GM23248 (cell line): ENCODE measurements around the gene ZNF628. TPM values are rescaled to one million over a fixed set of nuclear protein-coding genes. Genes with fewer than 3 reads are reported as not detected.

Experiments used
- DNase-seq: peaks from one replicate; pipeline ENCODE4 v3.0.0-alpha.2; 2015
- H2AFZ ChIP-seq: fragments of 200-600 bp; sonication (generic); 2 replicates; pipeline ENCODE4 v1.6.1; 2016; ENCODE audit warnings: antibody characterized with exemption
- H3F3A ChIP-seq: fragments of 200-600 bp; sonication (generic); 2 replicates; pipeline ENCODE4 v1.6.1; 2016; ENCODE audit warnings: mild to moderate bottlenecking, antibody characterized with exemption, mixed run types; ENCODE audit not compliant: insufficient read depth
- H3K27ac ChIP-seq: fragments of 200-600 bp; sonication (generic); 2 replicates; pipeline ENCODE4 v1.5.1; 2016; ENCODE audit warnings: mild to moderate bottlenecking
- H3K27me3 ChIP-seq: fragments of 200-600 bp; sonication (generic); replicated peaks from 2 replicates; pipeline ENCODE4 v1.6.1; 2016; ENCODE audit warnings: mild to moderate bottlenecking; ENCODE audit not compliant: insufficient read depth
- H3K36me3 ChIP-seq: fragments of 200-600 bp; sonication (generic); 2 replicates; pipeline ENCODE4 v1.6.1; 2016; ENCODE audit warnings: low read depth, mild to moderate bottlenecking
- H3K4me1 ChIP-seq: fragments of 200-600 bp; sonication (generic); 2 replicates; pipeline ENCODE4 v1.6.1; 2016; ENCODE audit warnings: mild to moderate bottlenecking; ENCODE audit not compliant: insufficient read depth
- H3K4me2 ChIP-seq: fragments of 200-600 bp; sonication (generic); one replicate; pipeline ENCODE4 v1.6.1; 2016; ENCODE audit warnings: mild to moderate bottlenecking; ENCODE audit not compliant: unreplicated experiment
- H3K4me3 ChIP-seq: fragments of 200-600 bp; sonication (generic); 2 replicates; pipeline ENCODE4 v1.5.1; 2016; ENCODE audit warnings: mild to moderate bottlenecking
- H3K79me2 ChIP-seq: fragments of 200-600 bp; sonication (generic); 2 replicates; pipeline ENCODE4 v1.6.1; 2016; ENCODE audit warnings: mild to moderate bottlenecking; ENCODE audit not compliant: insufficient read depth
- H3K9ac ChIP-seq: fragments of 200-600 bp; sonication (generic); 2 replicates; pipeline ENCODE4 v1.6.1; 2016; ENCODE audit warnings: mild to moderate bottlenecking
- H3K9me2 ChIP-seq: fragments of 200-600 bp; sonication (generic); 2 replicates; pipeline ENCODE4 v1.6.1; 2016; ENCODE audit warnings: mixed run types, mild to moderate bottlenecking, moderate library complexity; ENCODE audit not compliant: insufficient read depth
- H3K9me3 ChIP-seq: fragments of 200-600 bp; sonication (generic); one replicate; pipeline ENCODE4 v1.6.1; 2017; ENCODE audit warnings: low read depth
- H4K20me1 ChIP-seq: fragments of 200-600 bp; sonication (generic); 2 replicates; pipeline ENCODE4 v1.6.0; 2016; ENCODE audit not compliant: insufficient read depth
- EZH2 ChIP-seq: fragments of 200-600 bp; sonication (generic); IDR thresholded peaks from 2 replicates; pipeline ENCODE4 v1.6.1; 2018; ENCODE audit warnings: antibody characterized with exemption, mild to moderate bottlenecking; ENCODE audit not compliant: insufficient read depth, poor library complexity, severe bottlenecking
- EZH2phosphoT487 ChIP-seq: fragments of 200-600 bp; sonication (generic); IDR thresholded peaks from 2 replicates; pipeline ENCODE4 v1.6.1; 2018; ENCODE audit warnings: antibody characterized with exemption, moderate library complexity, mild to moderate bottlenecking, low read depth; ENCODE audit not compliant: insufficient read depth
- WGBS, 2 experiments: methylation state at CpG; one replicate each; pipeline ENCODE4 v1.1.6; 2015 to 2017; ENCODE audit warnings: low lambda C conversion rate in 2 of 2, low coverage in 1 of 2; ENCODE audit errors: missing lambda C conversion rate in 2 of 2; 5-methylcytosine and 5-hydroxymethylcytosine counted together
- in situ Hi-C: fragments of 300-500 bp; cut with MboI; formaldehyde crosslinking; loops from 2 replicates; pipeline ENCODE4 v1.15.0; 2020
- polyA plus RNA-seq: library from polyadenylated mRNA; unstranded; fragments of >200 nt; fragmentation: Nextera tagmentation; extraction: Ambion mirVana; gene quantifications from 2 replicates; pipeline ENCODE4 v1.2.1, GENCODE V29; 2016
- total RNA-seq: library from RNA; depleted of rRNA; stranded (reverse); fragments of >200 nt; shearing (Covaris generic); gene quantifications from 2 replicates; pipeline ENCODE4 v1.2.3, GENCODE V29; 2014

Gene ZNF628
- total and polyA plus RNA-seq, 2 experiments from 2014 or later, result 1.1 to 1.7 TPM

GRCh38 chr19:55434356-55434919 lies 42.0 kb upstream of the ZNF628 start:
- 80% methylated on average over 4 of the region's 4 CpGs; no CpG with 5 or more reads in 1 of the 2 experiments for WGBS, 2 experiments
- H3K27me3 ChIP-seq, result no peaks in the 10 kb centered on the region
- H4K20me1 ChIP-seq, result no peaks in the 10 kb centered on the region
- H3K9me2 ChIP-seq, result no peaks in the 10 kb centered on the region
- no peak overlapping the region for H3K27ac ChIP-seq
- no peak for TF ChIP-seq EZH2phosphoT487
- no peak for TF ChIP-seq EZH2
- H3K9ac ChIP-seq, result no peak overlapping the region
- H3K79me2 ChIP-seq, result no peaks in the 10 kb centered on the region
- H3K9me3 ChIP-seq, result no peaks in the 10 kb centered on the region
- no peaks in the 10 kb centered on the region for H3F3A ChIP-seq
- no peaks in the 10 kb centered on the region for H3K36me3 ChIP-seq
- H3K4me2 ChIP-seq, result no peak overlapping the region
- no peak for DNase-seq
- no peak overlapping the region for H2AFZ ChIP-seq
- no peak overlapping the region for H3K4me3 ChIP-seq
- H3K4me1 ChIP-seq, result no peaks in the 10 kb centered on the region
- in situ Hi-C loops, result no loop called here

- H3K4me1 ChIP-seq, result no peaks in the 10 kb centered on the region
- no peaks in the 10 kb centered on the region for H3F3A ChIP-seq
- peaks cover under 1% of the 10 kb centered on the region; the same call in 1 of the 2 replicates for H3K27me3 ChIP-seq
- no peak overlapping the region for H2AFZ ChIP-seq
- DNase-seq, result no peak
- H3K79me2 ChIP-seq, result no peaks in the 10 kb centered on the region
- WGBS, 2 experiments, result 91% methylated on average over 4 of the region's 4 CpGs; no CpG with 5 or more reads in 1 of the 2 experiments
- no peaks in the 10 kb centered on the region for H4K20me1 ChIP-seq
- H3K27ac ChIP-seq, result no peak overlapping the region
- in situ Hi-C loops, result no loop called here
- TF ChIP-seq EZH2phosphoT487 (no peak), EZH2 (no peak)
- no peaks in the 10 kb centered on the region for H3K36me3 ChIP-seq
- H3K4me3 ChIP-seq, result no peak overlapping the region
- H3K9ac ChIP-seq, result no peak overlapping the region
- no peak overlapping the region for H3K4me2 ChIP-seq
- no peaks in the 10 kb centered on the region for H3K9me2 ChIP-seq
- no peaks in the 10 kb centered on the region for H3K9me3 ChIP-seq
Measured at GRCh38 chr19:55435020-55435419, 41.4 kb upstream of the ZNF628 start.

GRCh38 chr19:55436847-55437246 lies 39.6 kb upstream of the ZNF628 start:
- Histone ChIP-seq H3K27me3 (peaks cover 19% of the 10 kb centered on the region), H3K9me2 (no peaks in the 10 kb centered on the region), H3K4me3 (no peak overlapping the region), H3K79me2 (no peaks in the 10 kb centered on the region), H3K36me3 (no peaks in the 10 kb centered on the region), H3K9me3 (no peaks in the 10 kb centered on the region), H2AFZ (no peak overlapping the region), H3K4me2 (no peak overlapping the region), H3K27ac (no peak overlapping the region), H3K9ac (no peak overlapping the region), H3F3A (no peaks in the 10 kb centered on the region), H3K4me1 (no peaks in the 10 kb centered on the region), H4K20me1 (no peaks in the 10 kb centered on the region)
- DNase-seq, result no peak
- 34 to 39% methylated on average over 8 of the region's 8 CpGs for WGBS, 2 experiments
- in situ Hi-C loops, result no loop called here
- TF ChIP-seq EZH2, result no peak
- no peak for TF ChIP-seq EZH2phosphoT487

GRCh38 chr19:55437410-55437809 lies 39.0 kb upstream of the ZNF628 start:
- in situ Hi-C loops, result no loop called here
- no peaks in the 10 kb centered on the region for H4K20me1 ChIP-seq
- DNase-seq, result peak; percentile 76

More at GRCh38 chr19:55437410-55437809, 39.0 kb upstream of the ZNF628 start:
- H3K36me3 ChIP-seq, result no peaks in the 10 kb centered on the region
- no peaks in the 10 kb centered on the region for H3K79me2 ChIP-seq
- WGBS, 2 experiments, result 4 to 5% methylated on average over 15 to 17 of the region's 17 CpGs
- peaks cover 19% of the 10 kb centered on the region for H3K27me3 ChIP-seq
- no peak overlapping the region for H3K27ac ChIP-seq
- H3K9me3 ChIP-seq, result no peaks in the 10 kb centered on the region
- no peak overlapping the region for H3K9ac ChIP-seq
- no peak overlapping the region for H2AFZ ChIP-seq
- TF ChIP-seq EZH2, result no peak
- no peak for TF ChIP-seq EZH2phosphoT487
- H3F3A ChIP-seq, result no peaks in the 10 kb centered on the region
- no peaks in the 10 kb centered on the region for H3K9me2 ChIP-seq
- H3K4me3 ChIP-seq, result no peak overlapping the region
- H3K4me1 ChIP-seq, result no peaks in the 10 kb centered on the region
- no peak overlapping the region for H3K4me2 ChIP-seq
